Glutamatergic neuron (in vitro differentiated cells): Measurements from ENCODE around the gene PLEKHA5. TPM values are rescaled to one million over a fixed set of nuclear protein-coding genes. Genes with fewer than 3 reads are reported as not detected.
A peak's percentile ranks its signal among the peaks of the same experiment; 100 is the strongest.

Source experiments
- DNase-seq: peaks from one replicate; pipeline ENCODE4 v3.0.0; 2022
- H3K27ac Mint-ChIP-seq: one replicate; pipeline ENCODE4 v1.8.0; 2020; ENCODE audit warnings: mild to moderate bottlenecking, mixed read lengths, inconsistent platforms; ENCODE audit not compliant: unreplicated experiment
- H3K27me3 Mint-ChIP-seq: one replicate; pipeline ENCODE4 v1.8.0; 2020; ENCODE audit warnings: mild to moderate bottlenecking, moderate library complexity, mixed read lengths, inconsistent platforms; ENCODE audit not compliant: unreplicated experiment
- H3K36me3 Mint-ChIP-seq: one replicate; pipeline ENCODE4 v1.8.0; 2020; ENCODE audit warnings: mild to moderate bottlenecking, mixed read lengths, inconsistent platforms; ENCODE audit not compliant: unreplicated experiment
- H3K4me1 Mint-ChIP-seq: one replicate; pipeline ENCODE4 v1.8.0; 2020; ENCODE audit warnings: mild to moderate bottlenecking, low read depth, mixed read lengths, inconsistent platforms; ENCODE audit not compliant: unreplicated experiment
- H3K4me3 Mint-ChIP-seq: one replicate; pipeline ENCODE4 v1.8.0; 2020; ENCODE audit warnings: mild to moderate bottlenecking, mixed read lengths, inconsistent platforms; ENCODE audit not compliant: unreplicated experiment
- H3K9me3 Mint-ChIP-seq: one replicate; pipeline ENCODE4 v1.8.0; 2020; ENCODE audit warnings: mild to moderate bottlenecking, moderate library complexity, mixed read lengths, inconsistent platforms; ENCODE audit not compliant: unreplicated experiment
- CTCF ChIP-seq: fragments of 200-600 bp; sonication (generic); IDR thresholded peaks from one replicate; pipeline ENCODE4 v1.5.0; 2021; ENCODE audit not compliant: partially characterized antibody, unreplicated experiment
- total RNA-seq: library from RNA; stranded (reverse); fragmentation: NEBNext Ultra II Directional; extraction: Animal tissue kit (Norgen Biotek cat#: 25700); gene quantifications from one replicate; pipeline ENCODE4 v1.2.1, GENCODE V29; 2021; ENCODE audit not compliant: unreplicated experiment

The PLEKHA5 gene
- total RNA-seq, 1 donor from 2014 or later = 314 TPM

- Mint-ChIP-seq H3K9me3 (peaks cover 5% of the 10 kb centered on the region), H3K27ac (no peak overlapping the region), H3K4me1 (peaks cover 55% of the 10 kb centered on the region), H3K27me3 (peaks cover 7% of the 10 kb centered on the region), H3K4me3 (no peak overlapping the region), H3K36me3 (no peaks in the 10 kb centered on the region)
- no peak for TF ChIP-seq CTCF
- DNase-seq = no peak
Measured at GRCh38 chr12:19181666-19182426, 52.3 kb downstream of the PLEKHA5 start.

GRCh38 chr12:19183121-19183838 lies 53.7 kb downstream of the PLEKHA5 start:
- no peaks in the 10 kb centered on the region for H3K36me3 Mint-ChIP-seq
- no peak overlapping the region for H3K4me3 Mint-ChIP-seq
- peaks cover 3% of the 10 kb centered on the region for H3K9me3 Mint-ChIP-seq
- TF ChIP-seq CTCF = no peak
- DNase-seq = no peak
- H3K4me1 Mint-ChIP-seq = peaks cover 55% of the 10 kb centered on the region
- no peak overlapping the region for H3K27ac Mint-ChIP-seq
- H3K27me3 Mint-ChIP-seq = peaks cover 5% of the 10 kb centered on the region

- DNase-seq = no peak
- H3K4me1 Mint-ChIP-seq = peaks cover 56% of the 10 kb centered on the region
- peak overlapping the region; percentile 36 for H3K4me3 Mint-ChIP-seq
- no peak for TF ChIP-seq CTCF
- no peaks in the 10 kb centered on the region for H3K36me3 Mint-ChIP-seq
- H3K9me3 Mint-ChIP-seq = peaks cover 4% of the 10 kb centered on the region
- H3K27me3 Mint-ChIP-seq = peaks cover 10% of the 10 kb centered on the region
- H3K27ac Mint-ChIP-seq = peak overlapping the region; percentile 23
Measured at GRCh38 chr12:19185262-19185929, 55.9 kb downstream of the PLEKHA5 start.

GRCh38 chr12:19186722-19187661 lies 57.5 kb downstream of the PLEKHA5 start:
- Mint-ChIP-seq H3K36me3 (no peaks in the 10 kb centered on the region), H3K9me3 (peaks cover 12% of the 10 kb centered on the region), H3K27me3 (peaks cover 12% of the 10 kb centered on the region), H3K4me1 (peaks cover 66% of the 10 kb centered on the region), H3K4me3 (peak overlapping the region; percentile 63), H3K27ac (peak overlapping the region; percentile 86)
- DNase-seq = no peak
- TF ChIP-seq CTCF = peak; percentile 87
